D721Med (cell line): Measurements from ENCODE around the gene TRMT61A.
A peak's percentile ranks its signal among the peaks of the same experiment; 100 is the strongest.

Experiments
- DNase-seq: peaks from one replicate; pipeline ENCODE4 v3.0.0; 2011; ENCODE audit warnings: low spot score; ENCODE audit not compliant: insufficient read length
- FAIRE-seq: peaks from 2 replicates; lab custom pipeline; 2011; peaks lifted over from hg19 to GRCh38; lab: Jason Lieb, UNC
- CTCF ChIP-seq: IDR thresholded peaks from 2 replicates; pipeline ENCODE4 v1.5.1; 2012; ENCODE audit warnings: mild to moderate bottlenecking, control low read depth; ENCODE audit not compliant: insufficient read depth; ENCODE audit errors: missing control alignments

The TRMT61A gene

DNA sequence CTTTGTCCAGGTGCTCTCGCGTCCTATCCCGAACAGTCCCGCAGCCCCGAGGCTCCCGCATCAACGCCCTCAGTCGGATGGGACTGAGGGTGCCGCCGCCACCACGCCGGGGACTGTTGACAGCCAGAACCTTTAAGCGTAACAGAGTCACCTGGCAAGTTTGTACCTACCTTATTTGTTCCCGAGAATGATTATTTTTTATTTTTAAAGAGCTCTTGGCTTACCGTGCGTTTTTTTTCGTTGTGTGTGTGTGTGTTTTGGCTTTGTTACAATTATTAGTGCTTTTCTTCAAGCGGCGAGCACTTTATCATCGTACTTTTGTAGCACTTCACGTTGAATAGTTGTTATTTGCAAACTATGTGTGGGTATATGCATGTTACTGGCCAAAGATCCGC is 34.2 kb downstream of the TRMT61A start:
- DNase-seq, result no peak
- no peak for FAIRE-seq
- TF ChIP-seq CTCF, result no peak

DNA sequence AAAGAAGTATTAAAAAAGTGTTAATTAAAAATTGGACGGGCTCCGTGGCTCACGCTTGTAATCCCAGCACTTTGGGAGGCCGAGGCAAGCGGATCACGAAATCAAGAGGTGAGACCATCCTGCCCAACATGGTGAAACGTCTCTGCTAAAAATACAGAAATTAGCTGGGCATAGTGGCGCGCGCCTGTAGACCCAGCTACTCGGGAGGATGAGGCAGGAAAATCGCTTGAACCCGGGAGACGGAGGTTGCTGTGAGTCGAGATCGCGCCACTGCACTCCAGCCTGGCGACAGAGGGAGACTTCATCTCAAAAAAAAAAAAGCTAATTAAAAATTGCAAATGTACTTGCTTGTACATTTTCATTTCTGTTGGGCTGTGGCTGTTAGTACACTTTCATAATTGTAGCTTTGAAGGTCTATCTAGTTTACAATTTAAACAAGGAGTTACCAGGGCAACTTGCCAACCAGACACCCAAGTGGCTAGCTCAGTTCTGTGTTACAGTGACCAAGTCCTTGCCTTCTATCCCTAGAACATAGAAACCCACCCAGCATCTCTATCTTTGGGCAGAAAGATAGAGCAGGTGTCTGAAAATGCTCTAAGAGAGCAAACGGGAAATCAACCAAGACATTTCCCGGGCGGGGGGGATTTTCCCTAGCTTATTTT is 35.0 kb downstream of the TRMT61A start:
- DNase-seq (no peak), FAIRE-seq (no peak)
- TF ChIP-seq CTCF, result no peak

DNA sequence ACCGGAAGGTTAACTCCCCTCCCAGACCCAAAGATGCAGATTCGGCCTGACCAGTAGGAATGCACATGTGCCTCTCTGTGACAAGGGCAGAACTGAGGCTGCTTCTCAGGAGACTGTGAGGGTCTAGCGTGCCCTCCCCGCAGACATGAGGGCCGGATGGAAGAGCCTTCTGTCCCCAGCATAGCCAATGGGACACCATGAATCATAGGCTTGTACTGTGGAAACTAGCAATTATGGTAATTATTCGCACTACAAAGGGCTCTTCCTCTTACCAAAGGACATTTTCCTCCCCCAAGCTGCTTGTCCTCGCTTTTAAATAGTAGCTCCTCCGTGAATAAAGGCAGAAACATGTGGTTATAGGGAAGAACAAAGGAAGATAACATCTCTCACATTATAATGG is 40.0 kb downstream of the TRMT61A start:
- DNase-seq, result no peak
- no peak for TF ChIP-seq CTCF
- no peak for FAIRE-seq

DNA sequence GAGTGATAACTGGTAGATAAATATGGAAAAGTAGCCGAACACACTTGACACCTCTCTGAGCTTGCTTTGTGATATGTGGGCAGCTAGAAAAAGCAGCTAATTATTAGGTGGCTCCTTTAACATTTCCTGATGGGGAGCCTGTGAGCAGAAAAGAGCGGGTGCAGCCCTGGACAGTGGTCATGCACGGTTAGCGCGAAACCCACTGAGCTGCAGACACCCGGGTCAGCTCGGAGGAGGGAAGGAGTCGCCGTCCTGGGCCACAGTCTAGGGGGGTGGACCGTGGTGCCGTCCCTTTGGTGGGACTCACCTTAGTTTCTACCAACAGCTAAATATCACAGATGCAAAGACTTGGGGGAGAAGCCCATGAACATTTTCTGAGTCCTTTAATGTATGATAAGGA is 40.4 kb downstream of the TRMT61A start:
- DNase-seq, result no peak
- no peak for TF ChIP-seq CTCF
- no peak for FAIRE-seq

DNA sequence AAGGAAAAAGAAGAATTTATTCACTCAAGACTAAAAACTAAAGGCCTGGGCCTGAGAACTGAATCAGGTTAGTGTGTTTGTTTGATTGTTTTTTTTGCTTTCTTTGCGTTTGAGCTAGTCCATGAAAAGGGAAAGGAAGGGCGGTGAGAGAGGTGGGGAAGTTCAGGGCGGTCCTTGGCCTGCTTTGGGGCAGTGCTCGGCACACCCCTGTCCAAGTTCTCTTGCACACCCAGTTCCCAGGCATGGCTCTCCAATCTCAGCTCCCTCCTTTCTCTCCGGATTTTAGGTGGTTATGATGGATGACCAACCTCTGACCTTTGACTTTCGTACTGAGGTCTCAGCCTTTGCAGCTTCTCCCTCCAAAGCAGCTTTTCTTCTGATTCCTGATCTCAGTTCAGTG is 45.1 kb downstream of the TRMT61A start:
- DNase-seq (no peak), FAIRE-seq (no peak)
- TF ChIP-seq CTCF, result no peak

GRCh38 chr14:103574707-103575285 is 45.8 kb downstream of the TRMT61A start:
- DNase-seq (no peak), FAIRE-seq (no peak)
- no peak for TF ChIP-seq CTCF

DNA sequence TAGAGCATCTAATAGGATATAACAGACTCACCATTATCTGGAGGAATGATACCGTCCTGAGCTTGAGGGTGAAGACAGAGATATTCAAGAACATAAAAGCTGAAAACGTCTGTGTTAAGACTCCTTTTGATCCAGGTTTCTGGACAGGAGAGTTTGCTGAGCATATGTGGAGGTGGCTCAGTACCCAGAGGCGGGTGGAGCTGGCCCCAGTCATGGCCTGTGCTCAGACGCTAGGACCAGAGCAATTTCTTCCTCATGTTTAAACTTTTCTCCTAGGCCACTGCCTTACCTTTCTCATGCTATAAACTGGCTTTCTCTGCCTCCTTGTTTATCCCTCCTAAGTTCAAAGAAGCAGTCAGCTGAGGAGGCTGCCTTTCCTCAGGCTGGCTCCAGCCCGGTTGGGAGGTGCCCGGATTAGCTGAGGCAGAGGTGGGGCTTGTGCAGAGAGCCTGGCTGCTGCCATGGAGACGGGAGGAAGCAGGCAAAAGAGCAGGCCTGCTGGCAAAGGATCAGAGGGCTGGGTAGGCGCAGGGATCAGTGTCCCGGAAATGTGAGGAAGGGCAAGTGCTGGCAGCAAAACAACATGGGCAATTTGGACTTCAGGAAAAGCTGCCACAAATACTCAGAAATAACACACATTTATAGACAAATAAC is 47.5 kb downstream of the TRMT61A start:
- DNase-seq (peak; percentile 75), FAIRE-seq (no peak)
- TF ChIP-seq CTCF, result no peak
